HG02642 (cell line): ENCODE results near the gene GAS7.

Experiments
- ATAC-seq: cut with Tn5 transposase; IDR thresholded peaks from one replicate; pipeline ENCODE4 v1.9.1; 2021; ENCODE audit warnings: mild to moderate bottlenecking; ENCODE audit not compliant: unreplicated experiment, poor library complexity

Gene GAS7

DNA sequence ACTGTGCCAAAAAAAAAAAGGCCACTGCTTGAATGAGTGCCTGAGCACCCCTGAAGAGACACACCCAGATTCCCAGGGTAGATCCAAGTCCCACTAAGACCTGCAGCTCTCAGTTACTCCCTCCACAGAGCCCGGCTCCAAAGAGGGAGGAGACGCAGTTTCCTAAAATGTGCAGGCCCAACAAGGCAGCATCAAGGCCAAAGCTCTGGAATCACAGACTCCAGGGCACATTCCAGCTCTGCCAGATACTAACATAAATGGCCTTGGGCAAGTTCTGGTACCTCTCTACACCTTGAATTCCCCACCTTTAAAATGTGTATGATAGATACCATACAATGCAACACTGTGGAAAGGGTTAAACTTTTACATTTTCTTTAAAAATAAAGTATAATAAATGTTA is 57.0 kb downstream of the GAS7 start:
- no peak for ATAC-seq

- no peak for ATAC-seq
These were observed 58.8 kb downstream of the GAS7 start for GRCh38 chr17:10139577-10139976.

GRCh38 chr17:10136258-10136981 is 62.0 kb downstream of the GAS7 start:
- ATAC-seq: no peak

DNA sequence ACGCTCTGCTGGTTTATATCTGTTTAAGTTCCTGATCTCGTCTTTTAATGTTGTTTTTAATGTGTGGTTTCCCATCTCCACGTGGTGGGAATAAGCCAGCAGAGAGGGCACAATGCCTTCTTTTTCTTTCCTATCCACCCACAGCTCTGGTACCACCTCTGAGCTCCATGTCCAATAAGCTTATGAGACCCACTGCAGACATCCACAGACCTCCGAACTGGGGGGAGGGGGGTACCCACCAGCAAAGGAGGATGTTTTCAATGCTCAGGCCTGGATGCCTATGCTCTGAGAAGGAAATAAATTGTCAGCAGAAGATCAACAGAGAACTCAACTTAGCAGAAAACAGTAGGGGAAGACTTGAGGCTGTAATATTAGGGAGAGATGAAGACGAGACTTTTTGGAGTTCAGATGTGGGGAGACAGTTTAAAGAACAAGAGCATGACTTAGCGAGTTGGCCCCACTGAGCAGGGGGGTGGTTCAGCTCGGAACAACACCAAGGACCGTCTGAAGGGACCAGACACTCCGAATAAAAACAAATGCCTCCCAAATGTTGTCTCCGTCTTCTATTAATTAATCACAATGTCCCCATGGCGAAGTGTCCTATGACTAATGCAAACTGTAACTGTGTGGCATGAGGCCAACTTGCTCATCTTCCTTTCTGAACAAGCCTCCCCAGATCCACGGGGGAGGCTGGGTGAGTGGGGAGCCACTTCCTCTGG is 62.7 kb downstream of the GAS7 start:
- no peak for ATAC-seq

GRCh38 chr17:10130677-10131076 is 67.7 kb downstream of the GAS7 start:
- ATAC-seq: no peak

DNA sequence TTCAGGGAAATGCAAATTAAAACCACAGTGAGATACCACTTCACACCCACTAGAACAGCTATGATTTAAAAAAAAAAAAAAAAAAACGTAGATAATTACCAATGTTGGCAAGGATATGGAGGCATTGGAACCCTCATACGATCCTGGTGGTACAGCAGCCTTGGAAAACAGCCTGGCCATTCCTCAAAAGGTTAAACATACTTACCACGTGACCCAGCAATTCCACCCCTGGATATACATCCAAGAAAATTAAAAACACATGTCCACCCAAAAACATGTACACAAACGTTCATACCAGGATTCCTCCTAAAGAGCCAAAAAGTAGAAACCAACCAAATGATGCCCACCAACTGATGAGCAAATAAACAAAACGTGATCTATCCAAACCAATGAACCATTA is 68.1 kb downstream of the GAS7 start:
- no peak for ATAC-seq

GRCh38 chr17:10127819-10128425 is 70.5 kb downstream of the GAS7 start:
- ATAC-seq: no peak

GRCh38 chr17:10126616-10127501 is 71.5 kb downstream of the GAS7 start:
- no peak for ATAC-seq

DNA sequence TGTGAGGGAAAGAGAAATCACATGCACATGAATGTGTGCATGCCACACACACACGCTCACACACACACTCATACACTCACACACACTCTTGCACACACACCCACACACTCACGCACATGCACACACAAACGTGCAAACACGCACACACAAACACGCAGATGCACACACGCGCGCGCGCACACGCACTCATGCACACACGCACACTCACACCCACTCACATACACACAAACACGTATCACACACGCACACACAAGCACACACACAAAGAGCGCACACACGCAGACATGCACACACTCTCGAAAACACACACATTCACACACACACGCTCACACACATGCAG is 72.2 kb downstream of the GAS7 start:
- no peak for ATAC-seq

- ATAC-seq: no peak
These were observed 72.7 kb downstream of the GAS7 start for GRCh38 chr17:10125531-10126275.

DNA sequence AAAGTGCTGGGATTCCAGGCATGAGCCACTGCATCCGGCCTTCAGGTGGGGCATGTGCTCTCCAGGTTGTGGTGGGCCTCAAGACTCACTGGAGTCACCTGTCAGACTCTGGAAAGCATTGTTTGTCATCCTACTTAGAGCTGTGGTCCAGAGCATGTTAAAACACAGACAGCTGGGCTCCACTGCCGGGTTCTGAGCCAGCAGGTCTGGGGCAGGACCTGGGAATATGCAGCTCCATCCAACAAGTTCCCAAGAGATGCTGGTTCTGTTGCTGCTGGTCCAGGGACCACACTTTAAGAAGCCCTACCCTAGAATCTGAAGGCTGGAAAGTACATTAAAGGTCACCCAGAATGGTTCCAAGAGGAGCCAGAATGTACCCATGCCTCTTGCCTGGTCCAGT is 75.3 kb downstream of the GAS7 start:
- no peak for ATAC-seq

GRCh38 chr17:10121971-10122707 is 76.3 kb downstream of the GAS7 start:
- ATAC-seq: no peak

GRCh38 chr17:10120749-10121148 is 77.7 kb downstream of the GAS7 start:
- no peak for ATAC-seq

- ATAC-seq: no peak
These were observed 78.3 kb downstream of the GAS7 start for GRCh38 chr17:10120109-10120485.

GRCh38 chr17:10119203-10120108 is 79.0 kb downstream of the GAS7 start:
- ATAC-seq: no peak

DNA sequence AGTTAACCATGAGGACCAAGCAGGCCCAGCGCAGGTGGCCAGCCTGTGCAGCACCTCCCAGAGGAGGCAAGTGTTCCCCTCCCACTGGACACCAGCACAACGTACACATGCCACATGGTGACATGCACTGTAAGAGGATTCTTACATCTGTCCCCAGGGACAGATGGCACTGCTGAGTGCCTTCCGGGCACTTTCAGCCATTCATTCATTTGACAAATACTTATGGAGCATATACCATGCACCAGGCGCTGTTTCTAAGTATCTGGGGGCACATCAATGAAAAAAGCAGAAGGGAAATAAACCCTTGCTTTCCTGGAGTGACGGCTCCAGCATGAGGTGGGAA is 79.6 kb downstream of the GAS7 start:
- no peak for ATAC-seq

- ATAC-seq: no peak
These were observed 80.8 kb downstream of the GAS7 start for GRCh38 chr17:10117581-10118001.

DNA sequence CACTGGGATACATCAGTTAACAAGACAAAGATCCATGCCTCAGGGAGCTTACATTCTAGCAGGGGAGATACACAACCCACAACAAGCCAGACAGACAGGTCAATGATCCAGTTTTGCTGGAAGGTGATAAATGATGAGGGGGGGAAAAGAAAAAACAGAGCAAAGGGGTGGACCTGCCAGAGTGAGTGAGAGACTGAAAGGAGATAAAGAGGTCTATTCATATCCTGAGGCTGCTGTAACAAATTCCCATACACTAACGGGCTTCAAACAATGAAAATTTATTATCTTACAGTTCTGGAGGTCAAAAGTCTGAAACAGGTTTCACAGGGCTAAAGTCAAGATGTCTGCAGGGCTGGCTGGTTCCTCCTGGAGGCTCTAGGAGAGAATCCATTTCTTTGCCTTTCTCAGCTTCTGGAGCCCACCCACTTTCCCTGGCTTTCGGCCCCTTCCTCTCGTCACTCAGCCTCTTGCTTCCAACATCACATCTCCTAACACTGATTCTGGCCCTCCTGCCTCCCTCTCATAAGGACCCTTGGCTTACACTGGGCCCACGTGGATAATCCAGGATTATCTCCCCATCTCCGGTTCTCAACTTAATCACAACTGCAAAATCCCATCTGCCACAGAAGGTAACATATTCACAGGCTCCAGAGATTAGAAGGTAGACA is 81.5 kb downstream of the GAS7 start:
- no peak for ATAC-seq
